OCI-LY7 (cell line): ENCODE data around the gene DDA1. TPM values are rescaled to one million over a fixed set of nuclear protein-coding genes. Genes with fewer than 3 reads are reported as not detected.
A peak's percentile ranks its signal among the peaks of the same experiment; 100 is the strongest.

Experiments used
- BruUV-seq: library from RNA; stranded (reverse); fragments of 400-500 nt; replicated peaks from 2 replicates; lab custom pipeline; 2021; lab: Mats Ljungman, UMichigan
- CTCF ChIA-PET: fragments of 300-600 bp; sonication (Branson Sonifier 250); formaldehyde crosslinking; loops from one replicate; lab custom pipeline; 2022; ENCODE audit warnings: antibody characterized with exemption; ENCODE audit not compliant: unreplicated experiment; lab: Charles Lee
- POLR2A ChIA-PET: fragments of 300-600 bp; sonication (Branson Sonifier 250); formaldehyde crosslinking; loops from one replicate; lab custom pipeline; 2022; ENCODE audit warnings: antibody characterized with exemption; lab: Charles Lee
- DNase-seq: peaks from one replicate; pipeline ENCODE4 v3.0.0-alpha.2; 2015; ENCODE audit warnings: low spot score
- H2AFZ ChIP-seq: fragments of 200-600 bp; sonication (generic), shearing (Covaris generic); 2 replicates; pipeline ENCODE4 v1.6.1; 2014; ENCODE audit warnings: mild to moderate bottlenecking, antibody characterized with exemption, low read length, moderate library complexity
- H3K27ac ChIP-seq: fragments of 200-600 bp; sonication (generic); 2 replicates; pipeline ENCODE4 v1.5.1; 2014; ENCODE audit warnings: mixed run types, low read depth, mild to moderate bottlenecking, moderate library complexity, low read length, inconsistent platforms; ENCODE audit not compliant: poor library complexity, severe bottlenecking
- H3K36me3 ChIP-seq: fragments of 200-600 bp; sonication (generic); 2 replicates; pipeline ENCODE4 v1.6.1; 2014; ENCODE audit warnings: mild to moderate bottlenecking, antibody characterized with exemption, low read length, moderate library complexity, mixed read lengths; ENCODE audit not compliant: insufficient read depth
- H3K4me1 ChIP-seq: fragments of 200-600 bp; sonication (generic); 2 replicates; pipeline ENCODE4 v1.5.1; 2014; ENCODE audit warnings: mild to moderate bottlenecking, low read length; ENCODE audit not compliant: insufficient read depth, poor library complexity, severe bottlenecking
- H3K4me2 ChIP-seq: fragments of 200-600 bp; sonication (generic); 2 replicates; pipeline ENCODE4 v1.6.1; 2014; ENCODE audit warnings: mild to moderate bottlenecking, low read length
- H3K4me3 ChIP-seq: fragments of 200-600 bp; sonication (generic); 2 replicates; pipeline ENCODE4 v1.5.1; 2014; ENCODE audit warnings: mild to moderate bottlenecking, low read depth, low read length; ENCODE audit not compliant: poor library complexity, severe bottlenecking
- H3K79me2 ChIP-seq: fragments of 200-600 bp; sonication (generic); 2 replicates; pipeline ENCODE4 v1.6.1; 2016; ENCODE audit warnings: low read depth, mild to moderate bottlenecking, low read length, moderate library complexity, mixed read lengths; ENCODE audit not compliant: insufficient read depth
- H3K9me2 ChIP-seq: fragments of 200-600 bp; sonication (generic); 2 replicates; pipeline ENCODE4 v1.6.1; 2016; ENCODE audit warnings: mild to moderate bottlenecking, low read length, mixed read lengths; ENCODE audit not compliant: insufficient read depth
- H3K9me3 ChIP-seq: fragments of 200-600 bp; sonication (generic); 2 replicates; pipeline ENCODE4 v1.6.1; 2014; ENCODE audit warnings: mild to moderate bottlenecking, mixed run types, low read length, mixed read lengths
- H4K20me1 ChIP-seq: fragments of 200-600 bp; sonication (generic); 2 replicates; pipeline ENCODE4 v1.6.1; 2014; ENCODE audit warnings: mild to moderate bottlenecking, antibody characterized with exemption, low read length, moderate library complexity, mixed read lengths; ENCODE audit not compliant: insufficient read depth
- CTCF ChIP-seq: fragments of 200-600 bp; sonication (generic); conservative IDR thresholded peaks from 2 replicates; pipeline ENCODE4 v1.5.1; 2014; ENCODE audit warnings: mild to moderate bottlenecking, antibody characterized with exemption, low read length, moderate library complexity, mixed read lengths
- EZH2phosphoT487 ChIP-seq: fragments of 200-600 bp; sonication (generic); IDR thresholded peaks from 2 replicates; pipeline ENCODE4 v1.6.1; 2018; ENCODE audit warnings: low read depth, borderline replicate concordance, mild to moderate bottlenecking, mixed run types, antibody characterized with exemption, low read length, moderate library complexity, mixed read lengths
- intact Hi-C: fragments of 100-400 bp; cut with micrococcal nuclease; formaldehyde crosslinking; loops from one replicate; pipeline ENCODE4 v1.10.0; 2022; ENCODE audit not compliant: unreplicated experiment
- total RNA-seq, 2 experiments: library from RNA; depleted of rRNA in 1 of 2; stranded (reverse); fragments of >200 nt in 1 of 2; shearing (Covaris generic) in 1 of 2; gene quantifications; 2 replicates each; pipeline ENCODE4 v1.2.3, GENCODE V29; 2014 to 2022

Gene DDA1
- total RNA-seq, 2 experiments from 2014 or later, result 36.6 to 48.8 TPM

- ChIA-PET POLR2A (no interaction called here), CTCF (no interaction called here)
- no peak overlapping the region for H3K4me3 ChIP-seq
- TF ChIP-seq CTCF (no peak), EZH2phosphoT487 (no peak)
- peaks cover 12% of the 10 kb centered on the region; the same call in 1 of the 2 replicates for H3K36me3 ChIP-seq
- no peaks in the 10 kb centered on the region for H3K9me3 ChIP-seq
- H3K9me2 ChIP-seq, result no peaks in the 10 kb centered on the region
- peaks cover 31% of the 10 kb centered on the region for H3K4me1 ChIP-seq
- H3K4me2 ChIP-seq, result no peak overlapping the region
- no peaks in the 10 kb centered on the region for H4K20me1 ChIP-seq
- no TSS peak for BruUV-seq
- intact Hi-C loops, result loop anchor here (2.0 kb wide), 1 partner anchor 119 kb away; no protein-coding TSS in a partner anchor
- no peak overlapping the region for H3K27ac ChIP-seq
- H3K79me2 ChIP-seq, result no peaks in the 10 kb centered on the region
- DNase-seq, result no peak
- no peak overlapping the region for H2AFZ ChIP-seq
Observed at GRCh38 chr19:17347877-17348276, 38.5 kb downstream of the DDA1 start.

GRCh38 chr19:17348700-17349099 lies 39.3 kb downstream of the DDA1 start:
- DNase-seq, result no peak
- no peaks in the 10 kb centered on the region for H3K79me2 ChIP-seq
- H4K20me1 ChIP-seq, result no peaks in the 10 kb centered on the region
- peaks cover 5% of the 10 kb centered on the region; the same call in 1 of the 2 replicates for H3K36me3 ChIP-seq
- H3K9me2 ChIP-seq, result no peaks in the 10 kb centered on the region
- no peak overlapping the region for H3K4me3 ChIP-seq
- H2AFZ ChIP-seq, result no peak overlapping the region
- H3K4me1 ChIP-seq, result peaks cover 31% of the 10 kb centered on the region
- BruUV-seq, result no TSS peak
- no peaks in the 10 kb centered on the region for H3K9me3 ChIP-seq
- CTCF ChIA-PET, result interaction anchor here (0.5 kb wide), 1 partner anchor 1278 kb away, joined by 5 read pairs; no protein-coding TSS in a partner anchor
- intact Hi-C loops, result no loop called here
- no peak overlapping the region for H3K4me2 ChIP-seq
- no peak overlapping the region for H3K27ac ChIP-seq
- TF ChIP-seq EZH2phosphoT487 (no peak), CTCF (no peak)
- POLR2A ChIA-PET, result no interaction called here

- no TSS peak for BruUV-seq
- POLR2A ChIA-PET, result no interaction called here
- no peaks in the 10 kb centered on the region for H3K9me3 ChIP-seq
- CTCF ChIA-PET, result no interaction called here
- no peak for DNase-seq
- H2AFZ ChIP-seq, result no peak overlapping the region
- no peak overlapping the region for H3K27ac ChIP-seq
- no peaks in the 10 kb centered on the region for H4K20me1 ChIP-seq
- H3K4me1 ChIP-seq, result peaks cover 24% of the 10 kb centered on the region
- no peaks in the 10 kb centered on the region for H3K79me2 ChIP-seq
- H3K4me2 ChIP-seq, result 0 out of 2 replicates have a peak overlapping the region, but pooled peaks have one; percentile 34
- intact Hi-C loops, result no loop called here
- H3K9me2 ChIP-seq, result no peaks in the 10 kb centered on the region
- TF ChIP-seq CTCF (no peak), EZH2phosphoT487 (no peak)
- no peak overlapping the region for H3K4me3 ChIP-seq
- H3K36me3 ChIP-seq, result no peaks in the 10 kb centered on the region
Observed at GRCh38 chr19:17351815-17352435, 42.6 kb downstream of the DDA1 start.
